HG03066 (cell line): ENCODE measurements around the gene FBXO38.

Experiments
- ATAC-seq: cut with Tn5 transposase; IDR thresholded peaks from one replicate; pipeline ENCODE4 v1.9.1; 2021; ENCODE audit warnings: low read depth; ENCODE audit not compliant: unreplicated experiment

FBXO38 gene

GRCh38 chr5:148469501-148469935 is 85.8 kb downstream of the FBXO38 start:
- no peak for ATAC-seq

GRCh38 chr5:148471379-148471778 is 87.6 kb downstream of the FBXO38 start:
- no peak for ATAC-seq

- ATAC-seq = no peak
Measured at GRCh38 chr5:148474025-148474511, 90.3 kb downstream of the FBXO38 start.

- ATAC-seq = no peak
Measured at GRCh38 chr5:148476302-148476701, 92.5 kb downstream of the FBXO38 start.

GRCh38 chr5:148477429-148477828 is 93.7 kb downstream of the FBXO38 start:
- no peak for ATAC-seq

- ATAC-seq = peak; percentile 15
Measured at GRCh38 chr5:148482196-148482595, 98.4 kb downstream of the FBXO38 start.

- peak; percentile 88 for ATAC-seq
Measured at GRCh38 chr5:148482697-148483462, 99.1 kb downstream of the FBXO38 start.

GRCh38 chr5:148483750-148484149 is 100.0 kb downstream of the FBXO38 start:
- no peak for ATAC-seq

GRCh38 chr5:148484651-148485050 is 100.9 kb downstream of the FBXO38 start:
- no peak for ATAC-seq

GRCh38 chr5:148486456-148486855 is 102.7 kb downstream of the FBXO38 start:
- ATAC-seq = no peak

- ATAC-seq = no peak
Measured at GRCh38 chr5:148488757-148489156, 105.0 kb downstream of the FBXO38 start.

- ATAC-seq = no peak
Measured at GRCh38 chr5:148491015-148491792, 107.4 kb downstream of the FBXO38 start.

GRCh38 chr5:148491793-148492184 is 108.0 kb downstream of the FBXO38 start:
- no peak for ATAC-seq

- no peak for ATAC-seq
Measured at GRCh38 chr5:148492351-148492750, 108.6 kb downstream of the FBXO38 start.
